IMR-90 (cell line): ENCODE measurements around the gene BET1. TPM values are rescaled to one million over a fixed set of nuclear protein-coding genes. Genes with fewer than 3 reads are reported as not detected.
A peak's percentile ranks its signal among the peaks of the same experiment; 100 is the strongest.

Experiments
- ATAC-seq: fragments of 200-7000 bp; cut with Tn5 transposase; 2 replicates; pipeline ENCODE4 v1.9.1; 2020; ENCODE audit warnings: low read depth, mild to moderate bottlenecking, moderate library complexity
- BruUV-seq: library from RNA; stranded (reverse); fragments of 400-500 nt; replicated peaks from 2 replicates; lab custom pipeline; 2021; lab: Mats Ljungman, UMichigan
- CTCF ChIA-PET: fragments of 300-600 bp; formaldehyde crosslinking; extraction: SDS; loops from one replicate; lab custom pipeline; 2021; ENCODE audit warnings: antibody characterized with exemption; lab: Yijun Ruan, JAX
- POLR2A ChIA-PET: fragments of 300-600 bp; sonication (Branson Sonifier 250); formaldehyde crosslinking; loops from one replicate; lab custom pipeline; 2022; ENCODE audit warnings: antibody characterized with exemption; ENCODE audit not compliant: unreplicated experiment; lab: Charles Lee
- DNase-seq: peaks from one replicate; pipeline ENCODE4 v3.0.0; 2013
- H2AFZ ChIP-seq: replicated peaks from 2 replicates; pipeline ENCODE3; 2013; ENCODE audit warnings: low read length, mild to moderate bottlenecking; ENCODE audit not compliant: poor library complexity
- H2AK5ac ChIP-seq: 2 replicates; pipeline ENCODE4 v1.6.1; 2013; ENCODE audit warnings: low read depth, low read length, inconsistent platforms
- H2AK9ac ChIP-seq: replicated peaks from 2 replicates; pipeline ENCODE3; 2013; ENCODE audit warnings: mild to moderate bottlenecking, low read depth, low read length, moderate library complexity; ENCODE audit not compliant: poor library complexity
- H2BK120ac ChIP-seq: 2 replicates; pipeline ENCODE4 v1.6.1; 2013; ENCODE audit warnings: low read depth, low read length, inconsistent platforms
- H2BK15ac ChIP-seq: 3 replicates; pipeline ENCODE4 v1.6.1; 2013; ENCODE audit warnings: low read depth, low read length, inconsistent platforms
- H2BK20ac ChIP-seq: 2 replicates; pipeline ENCODE4 v1.6.1; 2013; ENCODE audit warnings: low read depth, mild to moderate bottlenecking, inconsistent platforms, low read length, moderate library complexity
- H2BK5ac ChIP-seq: 2 replicates; pipeline ENCODE4 v1.6.1; 2013; ENCODE audit warnings: mild to moderate bottlenecking, low read depth, low read length, inconsistent platforms; ENCODE audit not compliant: poor library complexity, severe bottlenecking
- H3K14ac ChIP-seq: replicated peaks from 2 replicates; pipeline ENCODE4 v1.6.1; 2013; ENCODE audit warnings: low read depth, low read length, inconsistent platforms
- H3K18ac ChIP-seq: 2 replicates; pipeline ENCODE4 v1.6.1; 2013; ENCODE audit warnings: low read depth, low read length, control low read depth
- H3K23ac ChIP-seq: 2 replicates; pipeline ENCODE4 v1.6.1; 2013; ENCODE audit warnings: low read depth, low read length, inconsistent platforms
- H3K27ac ChIP-seq: 2 replicates; pipeline ENCODE4 v1.5.1; 2013; ENCODE audit warnings: mild to moderate bottlenecking, control low read depth, low read length; ENCODE audit not compliant: insufficient read depth
- H3K27me3 ChIP-seq: 2 replicates; pipeline ENCODE4 v1.6.1; 2013; ENCODE audit warnings: low read length; ENCODE audit not compliant: control insufficient read depth, insufficient read depth
- H3K36me3 ChIP-seq: 2 replicates; pipeline ENCODE4 v1.6.1; 2013; ENCODE audit warnings: low read length, mixed read lengths; ENCODE audit not compliant: control insufficient read depth, insufficient read depth
- H3K4ac ChIP-seq: 2 replicates; pipeline ENCODE4 v1.6.1; 2013; ENCODE audit warnings: low read depth, low read length, inconsistent platforms
- H3K4me1 ChIP-seq: 2 replicates; pipeline ENCODE4 v1.6.1; 2013; ENCODE audit warnings: low read length, mixed read lengths; ENCODE audit not compliant: control insufficient read depth, insufficient read depth
- H3K4me2 ChIP-seq: 2 replicates; pipeline ENCODE4 v1.6.1; 2013; ENCODE audit warnings: low read depth, mild to moderate bottlenecking, control low read depth, low read length, moderate library complexity
- H3K4me3 ChIP-seq: 2 replicates; pipeline ENCODE4 v1.5.1; 2013; ENCODE audit warnings: low read depth, mild to moderate bottlenecking, control low read depth, low read length, moderate library complexity; ENCODE audit not compliant: insufficient read depth
- H3K56ac ChIP-seq: 2 replicates; pipeline ENCODE4 v1.6.1; 2013; ENCODE audit warnings: low read length, inconsistent platforms; ENCODE audit not compliant: insufficient read depth; ENCODE audit errors: extremely low read depth
- H3K79me1 ChIP-seq, 2 experiments: 2 replicates each; pipeline ENCODE4 v1.6.1; 2013; ENCODE audit warnings: low read length in 2 of 2, inconsistent platforms in 1 of 2, low read depth in 1 of 2
- H3K9ac ChIP-seq: 2 replicates; pipeline ENCODE4 v1.6.1; 2013; ENCODE audit warnings: low read depth, low read length, control low read depth
- H3K9me1 ChIP-seq: 2 replicates; pipeline ENCODE4 v1.6.1; 2013; ENCODE audit warnings: low read length, inconsistent platforms; ENCODE audit not compliant: insufficient read depth
- H3K9me3 ChIP-seq: 2 replicates; pipeline ENCODE4 v1.6.1; 2013; ENCODE audit warnings: low read length; ENCODE audit not compliant: control insufficient read depth, insufficient read depth
- H4K20me1 ChIP-seq: 2 replicates; pipeline ENCODE4 v1.6.1; 2013; ENCODE audit warnings: low read length, inconsistent platforms; ENCODE audit not compliant: insufficient read depth
- H4K5ac ChIP-seq: 2 replicates; pipeline ENCODE4 v1.6.1; 2013; ENCODE audit warnings: mild to moderate bottlenecking, low read depth, low read length, control low read depth
- H4K8ac ChIP-seq, 2 experiments: 2 replicates each; pipeline ENCODE4 v1.6.1; 2013; ENCODE audit warnings: low read depth in 2 of 2, low read length in 2 of 2, control low read depth in 1 of 2, inconsistent platforms in 1 of 2
- H4K91ac ChIP-seq: 2 replicates; pipeline ENCODE4 v1.6.1; 2013; ENCODE audit warnings: low read depth, low read length, inconsistent platforms; ENCODE audit not compliant: insufficient read depth
- FOS ChIP-seq: fragments of 150-350 bp; IDR thresholded peaks from 2 replicates; pipeline ENCODE4 v1.6.1; 2016; ENCODE audit warnings: low read depth, low read length
- POLR2A ChIP-seq: IDR thresholded peaks from 2 replicates; pipeline ENCODE4 v1.6.1; 2012; ENCODE audit warnings: mild to moderate bottlenecking, low read depth, low read length
- RAD21 ChIP-seq: IDR thresholded peaks from 2 replicates; pipeline ENCODE4 v1.6.1; 2012; ENCODE audit warnings: low read length, improper control_type of control experiment
- WGBS, 2 experiments: methylation state at CpG; one replicate each; pipeline versions ENCODE4 v1.1.5 to v1.1.7; 2013; ENCODE audit warnings: missing lambda C conversion rate in 2 of 2; ENCODE audit not compliant: insufficient read length in 1 of 2; ENCODE audit errors: extremely low coverage in 2 of 2; 5-methylcytosine and 5-hydroxymethylcytosine counted together
- dilution Hi-C: fragments of 300-500 bp; cut with HindIII; formaldehyde crosslinking; loops from one replicate; pipeline ENCODE4 v1.14.3; 2018; ENCODE audit warnings: low sequenced_read_pairs; ENCODE audit not compliant: unreplicated experiment
- in situ Hi-C: fragments of 300-500 bp; cut with MboI; formaldehyde crosslinking; loops from 3 replicates; pipeline ENCODE4 v1.14.3; 2019; ENCODE audit warnings: low sequenced_read_pairs, inconsistent platforms, mixed read lengths
- intact Hi-C: fragments of 100-400 bp; cut with micrococcal nuclease; formaldehyde crosslinking; loops from 2 replicates; pipeline ENCODE4 v1.10.0; 2022
- polyA plus RNA-seq, 3 experiments: library from polyadenylated mRNA; depleted of rRNA; stranded (reverse); fragments of >200 nt; gene quantifications; 2 replicates each; pipeline ENCODE4 v1.2.3, GENCODE V29; 2012; ENCODE audit warnings: low replicate concordance in 1 of 3
- total RNA-seq: library from RNA; depleted of rRNA; stranded (reverse); fragments of >200 nt; gene quantifications from 2 replicates; pipeline ENCODE4 v1.2.3, GENCODE V29; 2012
- TF ChIP-seq, protein P1 (sequence below): fragments of 150-350 bp; IDR thresholded peaks from 2 replicates; pipeline ENCODE4 v1.6.1; 2017; ENCODE audit warnings: mild to moderate bottlenecking, antibody characterized with exemption, low read length, low read depth
- TF ChIP-seq, protein P2 (sequence below): conservative IDR thresholded peaks from 2 replicates; pipeline ENCODE4 v1.5.1; 2012; ENCODE audit warnings: mild to moderate bottlenecking, low read depth, low read length, improper control_type of control experiment

BET1 gene
- total and polyA plus RNA-seq, 2 of the 4 experiments (the other 2 are of a cell fraction): 9.9 to 33.2 TPM

DNA sequence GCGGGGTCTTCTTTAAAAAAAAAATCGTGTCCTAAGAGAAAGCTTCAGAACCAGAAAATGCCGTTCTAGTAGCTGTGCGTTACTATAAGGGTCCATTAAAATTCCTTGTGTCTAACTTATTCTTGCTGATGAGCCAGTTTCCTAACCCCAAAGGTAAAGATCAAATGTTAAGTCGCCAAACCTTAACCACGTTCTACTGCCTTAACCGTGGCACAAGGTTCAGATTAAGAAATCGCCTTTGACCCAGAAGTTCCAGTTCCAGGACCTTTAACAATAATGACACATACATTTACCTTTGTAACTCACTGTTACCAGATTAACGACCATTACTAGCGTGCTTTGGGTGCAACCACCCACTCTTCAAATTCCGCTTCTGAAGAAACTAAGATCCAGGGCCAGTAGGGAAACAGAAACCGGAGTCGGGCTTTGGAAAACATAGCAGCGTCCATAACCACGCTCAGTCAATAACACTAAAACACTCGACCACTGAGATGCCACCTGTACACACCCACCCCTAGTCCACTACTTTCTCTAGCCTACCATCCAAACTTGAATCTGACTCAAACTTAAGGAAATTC lies 620 bp downstream of the BET1 start:
- Histone ChIP-seq H4K91ac (peak overlapping the region; percentile 58), H3K79me1 (peaks cover 21 to 35% of the 10 kb centered on the region in 2 experiments), H2BK120ac (peak overlapping the region; percentile 45; the same call in 1 of the 2 replicates), H4K8ac (peak overlapping the region; percentile 72 to 93), H3K27me3 (no peaks in the 10 kb centered on the region), H3K36me3 (no peaks in the 10 kb centered on the region), H3K9me1 (peaks cover 9% of the 10 kb centered on the region), H3K4me2 (peak overlapping the region; percentile 89), H3K9ac (peak overlapping the region; percentile 88), H2BK15ac (peak overlapping the region; percentile 18; the same call in 1 of the 3 replicates), H4K20me1 (peaks cover 4% of the 10 kb centered on the region; the same call in 1 of the 2 replicates), H2AK5ac (peak overlapping the region; percentile 95), H2AFZ (peak overlapping the region; percentile 90), H2BK5ac (peak overlapping the region; percentile 84), H3K27ac (peak overlapping the region; percentile 84), H3K18ac (peak overlapping the region; percentile 32; the same call in 1 of the 2 replicates), H3K9me3 (no peaks in the 10 kb centered on the region), H3K14ac (peak overlapping the region; percentile 80), H3K23ac (peak overlapping the region; percentile 94), H3K56ac (peak overlapping the region; percentile 74), H3K4me3 (peak overlapping the region; percentile 73), H3K4me1 (peaks cover 2% of the 10 kb centered on the region; the same call in 1 of the 2 replicates), H4K5ac (peak overlapping the region; percentile 72), H2BK20ac (peak overlapping the region; percentile 57; the same call in 1 of the 2 replicates), H2AK9ac (peak overlapping the region; percentile 88), H3K4ac (peak overlapping the region; percentile 87)
- ATAC-seq: peak; percentile 15
- 9% methylated on average over 7 of the region's 16 CpGs; no CpG with 5 or more reads in 1 of the 2 experiments for WGBS, 2 experiments
- dilution Hi-C loops (no loop called here), intact Hi-C loops (loop anchor here (1.0 to 5.0 kb wide), 4 partner anchors 81 to 273 kb away; partner anchors contain the start of gene TFPI2), in situ Hi-C loops (no loop called here)
- CTCF ChIA-PET: no interaction called here
- TSS peak; percentile 70 for BruUV-seq
- POLR2A ChIA-PET: no interaction called here
- TF ChIP-seq RAD21: no peak; the same call in 1 of the 2 replicates
- peak; percentile 46; the same call in 1 of the 2 replicates for TF ChIP-seq POLR2A
- TF ChIP-seq, protein P1, sequence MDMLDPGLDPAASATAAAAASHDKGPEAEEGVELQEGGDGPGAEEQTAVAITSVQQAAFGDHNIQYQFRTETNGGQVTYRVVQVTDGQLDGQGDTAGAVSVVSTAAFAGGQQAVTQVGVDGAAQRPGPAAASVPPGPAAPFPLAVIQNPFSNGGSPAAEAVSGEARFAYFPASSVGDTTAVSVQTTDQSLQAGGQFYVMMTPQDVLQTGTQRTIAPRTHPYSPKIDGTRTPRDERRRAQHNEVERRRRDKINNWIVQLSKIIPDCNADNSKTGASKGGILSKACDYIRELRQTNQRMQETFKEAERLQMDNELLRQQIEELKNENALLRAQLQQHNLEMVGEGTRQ: no peak
- TF ChIP-seq, protein P2, sequence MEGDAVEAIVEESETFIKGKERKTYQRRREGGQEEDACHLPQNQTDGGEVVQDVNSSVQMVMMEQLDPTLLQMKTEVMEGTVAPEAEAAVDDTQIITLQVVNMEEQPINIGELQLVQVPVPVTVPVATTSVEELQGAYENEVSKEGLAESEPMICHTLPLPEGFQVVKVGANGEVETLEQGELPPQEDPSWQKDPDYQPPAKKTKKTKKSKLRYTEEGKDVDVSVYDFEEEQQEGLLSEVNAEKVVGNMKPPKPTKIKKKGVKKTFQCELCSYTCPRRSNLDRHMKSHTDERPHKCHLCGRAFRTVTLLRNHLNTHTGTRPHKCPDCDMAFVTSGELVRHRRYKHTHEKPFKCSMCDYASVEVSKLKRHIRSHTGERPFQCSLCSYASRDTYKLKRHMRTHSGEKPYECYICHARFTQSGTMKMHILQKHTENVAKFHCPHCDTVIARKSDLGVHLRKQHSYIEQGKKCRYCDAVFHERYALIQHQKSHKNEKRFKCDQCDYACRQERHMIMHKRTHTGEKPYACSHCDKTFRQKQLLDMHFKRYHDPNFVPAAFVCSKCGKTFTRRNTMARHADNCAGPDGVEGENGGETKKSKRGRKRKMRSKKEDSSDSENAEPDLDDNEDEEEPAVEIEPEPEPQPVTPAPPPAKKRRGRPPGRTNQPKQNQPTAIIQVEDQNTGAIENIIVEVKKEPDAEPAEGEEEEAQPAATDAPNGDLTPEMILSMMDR: no peak
- TF ChIP-seq FOS: no peak
- DNase-seq: peak; percentile 22
